Rectal smooth muscle tissue (tissue), 1 donor: ENCODE measurements around the gene TNFRSF18.

ENCODE experiments used
- H3K27ac ChIP-seq: one replicate; pipeline ENCODE4 v1.7.0; 2013; ENCODE audit warnings: low read depth, low read length, inconsistent platforms
- H3K27me3 ChIP-seq: one replicate; pipeline ENCODE4 v1.7.0; 2013; ENCODE audit warnings: low read length; ENCODE audit not compliant: control insufficient read depth, insufficient read depth
- H3K36me3 ChIP-seq: one replicate; pipeline ENCODE4 v1.7.0; 2013; ENCODE audit warnings: low read length; ENCODE audit not compliant: control insufficient read depth, insufficient read depth
- H3K4me1 ChIP-seq: one replicate; pipeline ENCODE4 v1.7.0; 2013; ENCODE audit warnings: low read length; ENCODE audit not compliant: control insufficient read depth, insufficient read depth
- H3K4me3 ChIP-seq: one replicate; pipeline ENCODE4 v1.7.0; 2013; ENCODE audit warnings: low read length
- H3K9ac ChIP-seq: one replicate; pipeline ENCODE4 v1.7.0; 2013; ENCODE audit warnings: low read length

The TNFRSF18 gene

DNA sequence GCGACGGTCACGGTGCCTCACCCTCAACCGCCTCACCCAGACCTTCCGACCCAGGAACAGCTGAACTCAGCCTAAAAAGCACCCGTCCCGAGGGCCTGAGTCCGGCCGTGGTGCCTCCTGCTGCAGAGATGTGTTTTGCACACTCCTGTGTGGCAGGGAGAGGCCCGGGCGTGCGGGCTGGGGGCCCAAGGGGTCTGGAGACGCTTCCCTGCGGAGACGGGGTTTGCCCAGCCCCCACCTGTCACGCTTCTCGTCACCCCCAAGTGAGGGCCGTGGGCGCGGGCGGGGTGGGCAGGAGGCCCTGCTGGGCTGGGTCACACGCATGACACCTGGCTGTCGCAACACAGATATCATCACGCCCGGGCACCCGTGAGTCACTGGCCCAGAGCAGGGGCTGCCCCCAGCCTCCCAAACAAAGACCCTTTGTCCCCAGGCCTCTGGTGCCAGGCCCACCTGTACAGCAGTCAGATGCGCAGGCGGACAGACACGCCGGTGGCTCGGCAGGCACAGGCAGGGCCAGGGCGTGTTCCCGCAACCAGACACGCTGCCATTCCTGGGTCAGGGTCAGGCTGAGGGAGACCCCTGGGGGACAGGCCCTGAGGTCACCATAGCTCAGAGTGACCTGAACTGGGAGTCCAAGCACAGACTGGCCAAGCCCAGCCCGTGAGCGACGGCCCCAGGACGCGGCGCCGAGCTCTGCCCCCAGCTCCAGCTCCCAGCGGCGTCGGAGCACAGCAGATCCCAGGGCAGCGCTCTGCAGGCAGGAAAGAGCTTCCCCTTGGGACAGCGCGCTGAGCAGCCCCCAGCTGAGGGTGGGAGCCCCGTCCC, 31.7 kb upstream of the TNFRSF18 start:
- H3K27ac ChIP-seq: no peak overlapping the region
- H3K27me3 ChIP-seq: peaks cover 23% of the 10 kb centered on the region
- no peak overlapping the region for H3K4me3 ChIP-seq
- H3K36me3 ChIP-seq: no peaks in the 10 kb centered on the region
- no peaks in the 10 kb centered on the region for H3K4me1 ChIP-seq
- no peak overlapping the region for H3K9ac ChIP-seq

DNA sequence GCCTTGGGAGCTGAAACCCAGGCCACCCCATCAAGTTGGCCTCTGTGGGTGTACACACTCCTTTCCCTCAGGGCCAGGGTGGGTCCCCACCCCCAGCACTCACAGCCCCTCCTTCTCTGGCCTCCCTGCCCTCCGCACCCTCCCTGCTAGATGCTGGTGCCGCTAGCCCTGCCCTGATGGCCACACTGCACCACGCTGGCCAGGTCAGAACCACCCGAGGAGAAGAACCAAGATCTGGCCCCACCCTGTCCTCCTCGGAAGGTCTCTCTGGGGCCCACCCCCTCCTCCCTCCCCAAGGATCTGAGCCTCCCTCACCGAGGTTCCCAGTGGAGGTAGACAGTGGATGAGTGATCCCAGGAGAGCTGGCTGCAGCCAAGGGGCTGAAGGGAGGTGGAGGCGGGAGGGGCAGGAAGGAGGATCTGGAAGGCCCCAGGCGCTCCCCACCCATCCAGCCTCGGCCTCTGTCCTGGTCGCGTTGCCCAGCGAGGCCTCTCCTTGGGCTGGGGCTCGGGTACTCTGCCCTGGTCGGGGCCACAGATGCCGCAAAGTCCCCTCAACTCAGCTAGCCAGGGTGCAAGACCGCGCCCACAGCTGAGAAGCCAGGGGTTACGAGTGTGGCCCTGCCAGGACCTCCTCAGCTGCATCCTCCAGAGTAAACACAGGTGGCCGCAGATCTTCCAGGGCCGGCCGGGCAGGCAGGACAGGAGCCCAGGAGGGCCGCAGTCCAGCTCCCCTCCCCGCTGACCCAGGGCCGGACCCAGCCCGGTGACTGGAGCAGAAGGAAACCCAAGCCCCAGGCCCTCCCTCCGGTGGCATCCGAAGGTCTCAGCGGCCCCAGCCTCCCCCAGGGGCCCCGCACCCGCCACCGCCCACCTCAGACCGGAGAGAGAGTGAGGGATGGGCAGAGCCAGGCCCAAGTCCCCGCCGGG, 30.8 kb upstream of the TNFRSF18 start:
- Histone ChIP-seq H3K4me1 (peaks cover 3% of the 10 kb centered on the region), H3K27me3 (peaks cover 23% of the 10 kb centered on the region), H3K36me3 (no peaks in the 10 kb centered on the region), H3K4me3 (no peak overlapping the region), H3K9ac (no peak overlapping the region), H3K27ac (no peak overlapping the region)

- Histone ChIP-seq H3K36me3 (no peaks in the 10 kb centered on the region), H3K4me1 (peaks cover 3% of the 10 kb centered on the region), H3K27me3 (peaks cover 23% of the 10 kb centered on the region), H3K9ac (no peak overlapping the region), H3K27ac (no peak overlapping the region), H3K4me3 (no peak overlapping the region)
Measured at GRCh38 chr1:1236176-1236763, 29.9 kb upstream of the TNFRSF18 start.

DNA sequence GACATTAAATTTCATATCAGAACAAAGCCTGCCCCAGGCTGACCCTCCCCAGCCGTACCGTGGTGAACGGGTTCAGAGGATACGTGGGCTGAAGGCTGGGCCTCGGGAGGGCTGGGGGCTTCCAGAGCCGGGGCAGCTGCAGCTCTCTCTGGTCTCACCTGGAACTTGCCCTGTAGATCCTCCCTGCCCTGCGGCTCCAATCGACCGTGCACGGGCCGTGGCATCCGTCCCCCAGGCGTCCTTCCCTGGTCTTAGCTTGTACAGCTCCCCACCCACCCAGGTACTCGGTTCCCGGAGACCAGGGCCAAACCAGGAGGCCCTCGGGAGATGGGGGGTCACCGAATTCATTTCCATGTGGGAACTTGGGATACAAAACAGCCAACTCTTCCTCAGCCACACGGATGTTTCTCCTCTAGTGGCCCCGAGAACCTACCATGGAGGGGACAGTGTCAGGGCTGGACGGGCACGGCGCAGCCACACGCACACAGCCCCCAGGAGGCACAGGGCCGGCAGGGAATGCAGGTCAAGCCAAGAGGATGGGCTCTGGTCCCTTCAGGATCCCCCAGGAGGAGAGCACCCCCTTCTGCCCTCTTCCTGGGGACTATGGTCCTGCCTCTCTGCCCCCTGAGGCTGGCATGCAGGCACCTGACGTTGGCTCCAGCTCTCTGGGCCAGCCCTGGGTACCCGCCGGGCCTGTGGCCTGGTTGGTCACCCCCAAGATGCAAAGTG, 28.8 kb upstream of the TNFRSF18 start:
- peaks cover 3% of the 10 kb centered on the region for H3K4me1 ChIP-seq
- no peak overlapping the region for H3K9ac ChIP-seq
- H3K27me3 ChIP-seq: peaks cover 21% of the 10 kb centered on the region
- H3K36me3 ChIP-seq: no peaks in the 10 kb centered on the region
- no peak overlapping the region for H3K4me3 ChIP-seq
- H3K27ac ChIP-seq: no peak overlapping the region

GRCh38 chr1:1234180-1234808, 27.9 kb upstream of the TNFRSF18 start:
- no peak overlapping the region for H3K27ac ChIP-seq
- no peak overlapping the region for H3K4me3 ChIP-seq
- no peak overlapping the region for H3K9ac ChIP-seq
- H3K4me1 ChIP-seq: peaks cover 6% of the 10 kb centered on the region
- peaks cover 12% of the 10 kb centered on the region for H3K27me3 ChIP-seq
- H3K36me3 ChIP-seq: peaks cover 3% of the 10 kb centered on the region

- Histone ChIP-seq H3K9ac (no peak overlapping the region), H3K27me3 (peaks cover 9% of the 10 kb centered on the region), H3K36me3 (peaks cover 4% of the 10 kb centered on the region), H3K4me1 (peaks cover 6% of the 10 kb centered on the region), H3K27ac (no peak overlapping the region), H3K4me3 (no peak overlapping the region)
Measured at GRCh38 chr1:1233567-1233892, 27.1 kb upstream of the TNFRSF18 start.

GRCh38 chr1:1232796-1233566, 26.6 kb upstream of the TNFRSF18 start:
- Histone ChIP-seq H3K9ac (no peak overlapping the region), H3K36me3 (peaks cover 10% of the 10 kb centered on the region)

DNA sequence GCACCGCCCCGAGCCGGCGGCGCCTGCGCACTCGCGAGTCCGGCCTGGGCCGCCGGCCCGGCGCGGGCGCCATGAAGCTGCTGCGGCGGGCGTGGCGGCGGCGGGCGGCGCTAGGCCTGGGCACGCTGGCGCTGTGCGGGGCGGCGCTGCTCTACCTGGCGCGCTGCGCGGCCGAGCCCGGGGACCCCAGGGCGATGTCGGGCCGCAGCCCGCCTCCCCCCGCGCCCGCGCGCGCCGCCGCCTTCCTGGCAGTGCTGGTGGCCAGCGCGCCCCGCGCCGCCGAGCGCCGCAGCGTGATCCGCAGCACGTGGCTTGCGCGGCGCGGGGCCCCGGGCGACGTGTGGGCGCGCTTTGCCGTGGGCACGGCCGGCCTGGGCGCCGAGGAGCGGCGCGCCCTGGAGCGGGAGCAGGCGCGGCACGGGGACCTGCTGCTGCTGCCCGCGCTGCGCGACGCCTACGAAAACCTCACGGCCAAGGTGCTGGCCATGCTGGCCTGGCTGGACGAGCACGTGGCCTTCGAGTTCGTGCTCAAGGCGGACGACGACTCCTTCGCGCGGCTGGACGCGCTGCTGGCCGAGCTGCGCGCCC, 25.9 kb upstream of the TNFRSF18 start, which contains the start of gene B3GALT6:
Gene B3GALT6, plus strand, starts transcription at position 30 of the 588 bp plus-strand sequence. Its CDS starts 42 bp downstream, at position 72.
- Histone ChIP-seq H3K27me3 (no peaks in the 10 kb centered on the region), H3K27ac (peak within 1 kb of the TSS; percentile 87), H3K4me1 (peaks cover 6% of the 10 kb centered on the region), H3K36me3 (peaks cover 16% of the 10 kb centered on the region), H3K9ac (peak within 1 kb of the TSS; percentile 77), H3K4me3 (peak within 1 kb of the TSS; percentile 95)

More at GRCh38 chr1:1232796-1233566, 26.6 kb upstream of the TNFRSF18 start:
- H3K4me1 ChIP-seq: peaks cover 6% of the 10 kb centered on the region
- H3K27ac ChIP-seq: no peak overlapping the region
- peak overlapping the region; percentile 59 for H3K4me3 ChIP-seq
- peaks cover 4% of the 10 kb centered on the region for H3K27me3 ChIP-seq

GRCh38 chr1:1231400-1232207, 25.2 kb upstream of the TNFRSF18 start, which contains the start of gene SDF4:
Gene SDF4, minus strand, starts transcription at chr1:1232001. Its CDS starts 3,229 bp downstream, at chr1:1228772.
- Histone ChIP-seq H3K4me1 (peaks cover 6% of the 10 kb centered on the region), H3K27me3 (no peaks in the 10 kb centered on the region), H3K9ac (peak within 1 kb of the TSS; percentile 77), H3K4me3 (peak within 1 kb of the TSS; percentile 95), H3K27ac (peak within 1 kb of the TSS; percentile 87), H3K36me3 (peaks cover 16% of the 10 kb centered on the region)

GRCh38 chr1:1230656-1231399, 24.4 kb upstream of the TNFRSF18 start:
- Histone ChIP-seq H3K27ac (peak overlapping the region; percentile 87), H3K4me3 (peak overlapping the region; percentile 95), H3K9ac (peak overlapping the region; percentile 77), H3K4me1 (peaks cover 6% of the 10 kb centered on the region), H3K36me3 (peaks cover 18% of the 10 kb centered on the region), H3K27me3 (no peaks in the 10 kb centered on the region)
